Femur (tissue), 1 donor: Measurements from ENCODE around the gene DNAJC16.
A peak's percentile ranks its signal among the peaks of the same experiment; 100 is the strongest.
"Not testable (repeated sequence)": the region's sequence is repeated elsewhere in the genome, so short reads cannot be mapped to it uniquely, and the experiment has no call there.

Experiments
- DNase-seq: peaks from one replicate; pipeline ENCODE4 v3.0.0-alpha.2; 2017

The DNAJC16 gene

DNA sequence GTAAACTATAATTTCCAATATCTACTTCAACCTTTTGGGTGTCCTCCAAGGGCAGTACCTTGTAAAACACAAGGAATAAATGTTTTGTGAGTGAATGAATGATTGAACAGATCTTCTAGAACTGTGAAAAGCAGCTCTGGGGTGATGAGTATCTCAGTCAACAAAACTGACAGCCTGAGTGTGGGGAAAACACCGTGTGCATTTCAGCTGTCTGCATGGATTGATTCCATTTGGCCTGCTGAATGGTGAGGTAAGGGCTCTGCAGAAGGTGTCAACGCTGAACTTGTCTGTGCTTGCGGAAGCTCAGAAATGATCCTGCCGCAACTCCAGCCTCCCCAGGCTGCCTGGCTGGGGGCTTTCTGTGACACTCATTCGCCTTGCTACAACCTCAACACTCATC, 65.6 kb downstream of the DNAJC16 start:
- no peak for DNase-seq

DNA sequence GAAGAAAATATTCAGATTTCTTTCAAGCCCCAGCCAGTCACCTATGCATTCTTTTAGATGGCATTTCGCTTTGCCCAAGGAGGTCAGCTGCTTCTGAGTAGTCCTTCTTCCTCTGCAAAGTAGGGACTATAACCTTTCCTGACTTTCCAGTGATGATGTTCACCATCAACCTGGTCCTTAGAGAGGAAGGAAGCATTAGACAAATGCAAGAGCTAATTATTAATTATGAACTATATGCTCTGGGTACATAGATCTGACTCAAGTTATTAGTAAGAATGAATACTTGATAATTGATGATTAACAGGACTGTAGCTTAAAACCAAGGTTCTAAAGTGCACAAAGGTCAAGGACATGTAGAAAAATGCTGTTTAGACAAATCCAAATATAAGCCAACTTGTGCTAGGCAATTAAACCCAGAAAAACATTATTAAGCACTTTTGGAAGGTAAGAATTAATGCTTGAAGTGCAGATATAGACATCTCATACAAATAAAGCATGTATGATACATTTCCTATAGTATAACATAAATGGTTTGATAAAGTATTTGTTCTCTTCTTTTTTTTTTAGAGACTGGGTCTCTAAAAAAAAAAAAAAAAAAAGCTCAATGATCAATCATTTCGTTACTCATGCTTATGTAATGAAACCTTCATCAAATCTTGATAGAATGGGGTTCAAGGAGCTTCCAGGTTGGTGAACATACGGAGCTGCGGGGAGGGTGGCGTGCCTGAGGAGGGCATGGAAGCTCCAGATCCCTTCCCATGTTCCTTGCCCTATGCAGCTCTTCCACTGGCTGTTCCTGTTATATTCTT, 69.4 kb downstream of the DNAJC16 start:
- DNase-seq, result no peak

DNA sequence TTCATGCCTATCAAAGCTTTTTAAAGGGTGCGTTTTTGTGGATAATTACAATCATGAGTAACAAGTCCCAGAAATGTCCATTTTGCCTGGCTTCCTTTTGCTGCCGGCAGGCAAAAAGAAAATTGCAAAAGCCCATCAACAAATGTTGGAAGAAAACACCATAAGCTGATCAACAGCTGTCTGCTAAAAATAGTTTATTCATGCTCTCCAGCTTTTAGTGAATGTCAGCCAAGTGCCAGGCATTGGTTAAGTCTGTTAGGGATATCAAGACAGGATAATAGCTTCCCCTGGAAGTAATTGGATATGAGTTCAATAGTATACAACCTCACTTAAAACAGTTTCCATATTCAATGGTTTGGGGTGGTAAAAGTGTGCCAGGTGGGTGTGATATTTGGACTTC, 71.8 kb downstream of the DNAJC16 start:
- DNase-seq, result no peak

DNA sequence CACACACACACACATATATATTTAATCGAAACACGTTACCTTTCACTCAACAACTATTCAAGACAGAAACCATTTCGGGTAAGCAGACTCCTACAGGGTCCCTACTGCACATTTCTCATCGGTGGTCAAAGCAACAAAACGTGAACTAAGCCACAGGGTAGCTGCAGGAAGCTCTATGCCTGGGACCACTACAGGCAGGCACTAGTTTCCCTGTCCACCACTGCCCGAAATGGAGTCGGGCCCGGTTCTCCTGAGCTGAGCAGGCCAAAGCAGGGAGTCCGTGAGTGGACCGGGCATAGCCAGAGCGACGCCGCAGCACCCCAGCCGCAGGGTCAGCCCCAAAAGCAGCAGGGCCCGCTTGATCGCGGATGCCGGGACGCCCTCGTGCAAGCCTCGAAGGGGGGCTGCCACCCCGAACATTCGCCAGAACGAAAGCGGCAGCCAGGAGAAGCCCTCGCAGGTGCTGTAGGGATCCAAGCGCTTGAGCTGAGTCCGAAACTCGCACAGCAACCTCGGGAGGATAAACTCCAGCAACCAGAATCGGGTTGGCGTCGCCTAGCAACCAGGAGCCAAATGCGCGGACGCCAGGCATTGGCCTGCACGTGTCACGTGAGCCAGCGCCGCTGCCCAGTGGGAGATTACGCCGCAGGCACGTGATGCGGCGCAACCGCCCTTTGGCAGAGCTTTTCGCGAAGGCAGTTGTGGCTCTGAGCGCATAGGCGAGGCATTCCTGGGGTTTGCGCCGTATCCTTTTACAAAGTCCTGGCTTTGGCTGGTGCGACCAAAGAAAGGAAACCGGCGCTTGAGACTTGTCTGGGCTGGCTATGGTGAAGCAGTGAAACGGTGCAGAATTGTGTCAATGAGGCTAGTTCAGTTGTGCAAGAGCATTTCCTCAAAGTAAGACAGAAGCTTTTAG, 76.7 kb downstream of the DNAJC16 start:
- DNase-seq, result peak; percentile 98

DNA sequence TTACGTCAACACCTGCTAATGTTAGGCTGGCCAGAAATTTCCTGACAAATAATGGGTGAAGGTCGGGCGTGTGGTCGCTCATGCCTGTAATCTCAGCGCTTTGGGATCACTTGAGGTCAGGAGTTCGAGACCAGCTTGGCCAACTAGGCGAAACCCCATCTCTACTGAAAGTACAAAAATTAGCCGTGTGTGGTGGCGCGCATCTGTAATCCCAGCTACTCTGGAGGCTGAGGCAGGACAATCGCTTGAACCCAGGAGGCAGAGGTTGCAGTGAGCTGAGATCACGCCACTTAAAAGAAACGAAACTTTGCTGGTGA, 77.3 kb downstream of the DNAJC16 start:
- not testable (repeated sequence) for DNase-seq

DNA sequence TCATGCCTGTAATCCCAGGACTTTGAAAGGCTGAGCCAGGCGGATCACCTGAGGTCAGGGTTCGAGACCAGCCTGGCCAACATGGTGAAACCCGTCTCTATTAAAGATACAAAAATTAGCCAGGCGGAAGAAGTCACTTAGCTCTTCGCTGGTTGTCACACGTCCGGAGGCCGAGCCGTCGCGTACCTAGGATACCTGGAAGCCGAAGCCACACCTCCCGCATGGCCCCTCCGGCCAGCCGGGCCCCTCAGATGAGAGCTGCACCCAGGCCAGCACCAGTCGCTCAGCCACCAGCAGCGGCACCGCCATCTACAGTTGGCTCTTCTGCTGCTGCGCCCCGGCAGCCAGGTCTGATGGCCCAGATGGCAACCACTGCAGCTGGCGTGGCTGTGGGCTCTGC, 77.8 kb downstream of the DNAJC16 start:
- not testable (repeated sequence) for DNase-seq

DNA sequence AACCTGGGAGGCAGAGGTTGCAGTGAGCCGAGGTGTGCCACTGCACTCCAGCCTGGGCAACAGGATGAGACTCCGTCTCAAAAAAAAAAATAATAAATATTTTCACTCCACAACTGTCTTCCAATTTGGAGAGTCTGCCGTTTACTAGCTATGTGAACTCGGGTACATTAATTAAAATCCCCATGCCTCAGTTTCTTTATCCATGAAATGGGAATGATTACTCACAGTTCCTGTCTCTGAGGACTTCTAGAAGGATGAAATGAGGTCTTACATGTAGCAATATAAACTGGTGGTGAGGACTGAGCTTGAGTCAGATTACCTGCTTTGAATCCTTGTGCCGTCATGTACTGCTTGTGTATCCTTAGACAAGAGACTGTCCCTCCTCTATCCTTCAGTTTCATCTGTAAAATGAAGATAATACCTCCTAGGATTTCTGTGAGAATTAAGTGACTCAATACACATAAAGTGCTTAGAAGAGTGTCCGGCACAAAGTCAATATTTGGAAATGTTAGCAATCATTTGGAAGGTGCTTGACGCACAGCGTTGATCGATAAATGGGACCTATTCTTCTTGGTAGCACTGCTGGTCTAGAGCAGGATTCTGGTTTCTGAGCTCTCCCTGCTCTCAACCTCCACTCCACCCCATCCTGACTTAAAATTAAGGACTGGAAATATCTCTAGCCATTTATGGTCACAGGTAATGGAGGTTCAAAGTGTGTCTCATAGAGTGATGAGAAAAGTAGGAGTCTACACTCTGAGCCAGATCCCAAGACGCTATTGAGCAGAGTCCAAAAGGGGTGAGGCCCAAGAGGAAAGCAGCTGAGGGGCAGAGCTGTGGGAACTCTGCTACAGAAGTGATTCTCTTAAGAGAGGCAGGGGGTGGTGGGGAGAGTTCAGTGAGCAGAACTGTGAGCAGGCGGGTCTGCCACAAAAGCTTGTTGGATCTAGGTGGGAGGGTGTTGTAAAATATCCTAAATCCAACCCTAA, 79.0 kb downstream of the DNAJC16 start:
- no peak for DNase-seq

DNA sequence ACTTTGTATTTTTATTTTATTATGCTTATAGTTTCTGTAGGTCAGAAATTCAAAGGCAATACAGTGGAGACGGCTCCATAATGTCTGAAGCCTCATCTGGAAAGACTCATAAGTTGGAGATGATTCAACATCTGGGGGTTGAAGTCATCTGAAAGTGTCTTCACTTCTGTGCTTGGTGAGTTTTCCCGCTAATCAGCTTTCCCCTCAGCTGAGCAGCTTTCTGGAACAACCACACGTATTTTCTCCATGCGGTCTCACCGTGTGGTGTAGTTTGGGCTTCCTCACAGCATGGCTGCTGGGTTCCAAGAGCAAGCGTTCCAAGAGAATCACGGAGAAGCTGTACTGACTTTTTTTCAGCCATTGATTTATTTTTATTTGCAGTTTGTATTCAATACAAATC, 83.0 kb downstream of the DNAJC16 start:
- DNase-seq, result no peak

DNA sequence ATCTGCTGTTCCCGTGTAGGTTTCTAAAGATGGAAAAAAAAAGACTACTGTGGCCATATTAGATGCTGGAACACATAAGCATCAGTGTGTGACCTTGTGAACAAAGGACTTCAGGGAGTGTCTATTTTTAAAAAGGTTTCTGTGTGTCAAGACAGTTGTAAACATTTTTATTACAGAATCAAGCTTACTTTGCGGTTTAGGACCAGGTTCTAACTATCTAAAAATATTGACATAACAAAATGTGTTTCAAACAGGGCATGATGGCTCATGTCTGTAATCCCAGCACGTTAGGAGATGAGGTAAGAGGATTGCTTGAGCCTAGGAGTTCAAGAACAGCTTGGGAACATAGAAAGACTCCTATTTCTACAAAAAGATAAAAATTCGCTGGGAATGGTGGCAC, 83.5 kb downstream of the DNAJC16 start:
- DNase-seq, result no peak

DNA sequence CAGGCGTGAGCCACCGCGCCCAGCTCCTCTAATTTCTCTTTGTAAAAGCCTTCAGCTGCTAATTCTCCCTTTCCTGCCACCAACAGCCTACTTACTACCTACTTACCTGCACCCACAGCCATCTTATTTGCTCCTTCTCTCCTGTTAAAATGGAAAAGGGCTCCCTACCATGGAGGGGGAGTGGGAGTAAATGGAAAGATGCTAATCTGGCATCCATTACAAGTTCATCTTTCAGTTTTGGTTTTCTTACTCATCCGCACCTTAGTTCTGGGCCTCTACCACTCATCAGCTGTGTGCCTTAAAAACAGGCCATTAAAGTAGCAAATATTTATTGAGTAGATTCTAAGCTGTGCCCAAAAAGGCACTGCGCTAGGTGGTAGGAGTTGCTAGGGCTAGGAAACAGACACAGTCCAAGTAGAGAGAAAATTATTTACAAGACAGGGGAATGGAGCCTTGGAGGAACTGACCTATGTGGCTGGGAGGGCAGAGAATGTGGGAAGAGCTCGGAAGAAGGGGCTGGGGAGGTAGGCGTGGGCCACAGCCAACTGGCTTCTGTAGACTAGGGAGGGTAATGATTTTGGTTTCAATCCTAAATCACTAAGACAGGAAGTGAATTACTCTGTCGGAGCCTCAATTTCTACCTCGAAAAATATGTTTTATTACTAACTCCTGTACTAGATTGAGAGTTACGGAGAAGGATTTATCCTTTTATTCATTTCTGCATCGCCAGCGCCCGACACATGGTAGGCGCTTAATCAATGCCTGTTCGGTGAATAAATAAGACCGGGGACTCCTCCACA, 89.9 kb downstream of the DNAJC16 start:
- DNase-seq, result peak; percentile 48

DNA sequence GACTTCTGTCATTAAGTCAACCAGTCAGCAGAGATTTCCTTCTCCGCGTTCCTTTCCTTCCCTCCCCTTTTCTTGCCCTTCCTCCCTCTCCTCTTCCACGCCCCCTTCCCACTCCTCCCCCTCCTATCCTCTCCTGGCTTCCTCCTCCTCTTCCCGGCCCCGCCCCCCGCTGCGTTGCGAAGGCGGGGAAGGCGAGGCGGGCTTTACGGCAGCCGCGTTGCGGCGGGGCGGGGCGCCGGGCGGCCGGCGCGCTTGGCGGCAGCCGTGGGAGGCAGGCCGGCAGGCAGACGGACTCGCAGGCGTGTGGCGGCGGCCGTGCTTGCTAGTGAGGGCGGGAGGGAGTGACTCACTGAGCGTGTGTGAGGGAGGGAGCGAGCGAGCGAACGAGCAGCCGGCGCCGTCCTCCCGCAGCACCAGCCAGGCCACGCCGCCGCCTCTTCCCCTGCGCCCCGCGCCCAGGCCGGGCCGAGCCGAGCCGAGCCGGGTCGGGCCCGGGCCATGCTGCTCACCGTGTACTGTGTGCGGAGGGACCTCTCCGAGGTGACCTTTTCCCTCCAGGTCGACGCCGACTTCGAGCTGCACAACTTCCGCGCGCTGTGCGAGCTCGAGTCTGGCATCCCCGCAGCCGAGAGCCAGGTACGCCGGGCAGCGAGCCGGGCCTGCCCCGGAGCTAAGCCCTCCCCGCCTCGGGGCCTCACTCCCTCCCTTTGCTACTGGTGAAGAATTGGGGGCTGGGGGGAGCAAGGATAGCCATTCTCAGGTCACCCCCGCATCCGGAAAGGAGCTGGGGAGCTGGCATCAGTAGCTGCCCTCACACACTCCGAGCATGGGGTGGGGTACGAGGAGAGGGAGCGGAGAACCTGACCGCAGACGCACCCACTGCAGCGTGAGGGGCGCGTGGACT, 90.8 kb downstream of the DNAJC16 start, which contains the start of gene DDI2:
DDI2 (plus strand) TSS at position 286 of the 904 bp plus-strand sequence; CDS start at position 499, 213 bp downstream.
- peak; percentile 98 for DNase-seq

DNA sequence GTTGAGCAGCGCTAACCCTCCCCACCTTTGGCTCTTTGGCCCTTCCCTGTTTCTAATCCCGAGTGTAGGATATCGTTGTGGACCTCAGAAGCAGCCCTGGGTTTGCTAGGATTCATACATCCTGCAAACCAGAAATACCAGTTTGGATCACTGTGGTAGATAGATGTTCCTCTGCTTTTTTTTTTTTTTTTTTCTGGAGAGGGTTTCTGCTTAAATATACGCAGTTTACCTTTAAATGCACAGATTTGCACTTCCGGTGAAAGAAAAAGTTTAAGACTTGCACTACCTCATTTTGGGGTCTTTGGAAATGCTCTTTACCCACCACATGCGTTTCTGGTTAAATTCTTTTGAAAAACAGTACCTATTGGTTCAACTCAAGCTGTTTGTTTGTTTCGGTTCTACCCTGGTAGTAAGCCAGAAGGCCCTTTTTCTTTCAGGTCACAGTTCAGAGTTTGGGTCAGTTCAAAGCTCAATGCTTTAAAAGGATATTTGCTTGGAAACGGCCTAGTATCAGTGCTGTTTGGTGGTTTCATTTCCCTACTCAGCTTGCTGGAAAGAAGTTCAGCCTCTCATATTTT, 91.5 kb downstream of the DNAJC16 start:
- no peak for DNase-seq

DNA sequence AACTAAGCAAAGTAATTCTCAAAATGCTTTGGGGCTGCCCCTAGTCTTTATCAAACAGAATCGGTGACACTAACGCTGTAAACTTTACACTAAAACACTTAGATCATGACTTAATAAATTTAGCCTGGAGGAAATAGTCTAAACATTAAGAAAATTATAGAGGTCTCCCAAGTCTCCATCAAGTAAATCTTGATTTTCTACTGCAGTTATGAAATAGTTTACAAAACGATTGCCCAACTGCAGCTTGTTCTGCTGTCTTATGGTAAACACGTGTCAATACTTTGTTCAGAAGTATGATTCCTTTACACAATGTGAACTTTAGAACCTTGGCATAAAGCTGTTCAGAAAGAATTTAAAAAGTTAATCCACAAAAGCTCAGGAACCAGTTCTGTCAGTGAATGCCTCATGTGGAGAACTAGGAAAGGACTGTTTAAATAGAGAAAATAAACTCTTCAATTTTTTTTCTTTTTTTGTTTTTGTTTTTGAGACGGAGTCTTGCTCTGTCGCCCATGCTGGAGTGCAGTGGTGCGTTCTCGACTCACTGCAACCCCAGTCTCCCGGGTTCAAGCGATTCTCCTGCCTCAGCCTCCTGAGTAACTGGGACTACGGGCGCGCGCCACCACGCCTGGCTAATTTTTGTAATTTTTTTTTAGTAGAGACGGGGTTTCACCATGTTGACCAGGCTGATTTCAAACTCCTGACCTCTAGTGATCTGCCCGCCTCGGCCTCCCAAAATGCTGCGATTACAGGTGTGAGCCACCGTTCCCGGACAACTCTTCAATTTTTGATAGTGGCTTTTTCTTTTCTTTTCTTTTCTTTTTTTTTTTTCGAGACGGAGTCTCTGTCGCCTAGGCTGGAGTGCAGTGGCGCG, 92.2 kb downstream of the DNAJC16 start:
- DNase-seq, result no peak

DNA sequence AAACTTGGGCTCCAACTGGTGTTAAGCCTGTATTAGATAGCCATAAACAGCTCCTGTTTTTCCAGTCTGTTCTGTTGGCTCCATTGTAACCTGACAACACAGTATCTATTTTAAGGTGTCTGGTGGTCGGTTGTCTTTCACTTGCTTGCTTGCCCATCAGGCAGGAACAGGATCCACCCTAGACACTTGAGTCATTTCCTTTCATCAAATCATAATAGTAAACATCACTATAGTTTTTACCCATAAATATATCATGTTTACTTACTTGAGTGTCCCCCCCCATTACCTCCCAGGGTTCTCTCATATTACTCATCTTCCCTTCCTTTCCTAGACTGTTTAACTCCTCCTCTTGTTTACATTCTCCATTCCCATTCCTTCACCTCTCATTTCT, 93.5 kb downstream of the DNAJC16 start:
- DNase-seq, result no peak

DNA sequence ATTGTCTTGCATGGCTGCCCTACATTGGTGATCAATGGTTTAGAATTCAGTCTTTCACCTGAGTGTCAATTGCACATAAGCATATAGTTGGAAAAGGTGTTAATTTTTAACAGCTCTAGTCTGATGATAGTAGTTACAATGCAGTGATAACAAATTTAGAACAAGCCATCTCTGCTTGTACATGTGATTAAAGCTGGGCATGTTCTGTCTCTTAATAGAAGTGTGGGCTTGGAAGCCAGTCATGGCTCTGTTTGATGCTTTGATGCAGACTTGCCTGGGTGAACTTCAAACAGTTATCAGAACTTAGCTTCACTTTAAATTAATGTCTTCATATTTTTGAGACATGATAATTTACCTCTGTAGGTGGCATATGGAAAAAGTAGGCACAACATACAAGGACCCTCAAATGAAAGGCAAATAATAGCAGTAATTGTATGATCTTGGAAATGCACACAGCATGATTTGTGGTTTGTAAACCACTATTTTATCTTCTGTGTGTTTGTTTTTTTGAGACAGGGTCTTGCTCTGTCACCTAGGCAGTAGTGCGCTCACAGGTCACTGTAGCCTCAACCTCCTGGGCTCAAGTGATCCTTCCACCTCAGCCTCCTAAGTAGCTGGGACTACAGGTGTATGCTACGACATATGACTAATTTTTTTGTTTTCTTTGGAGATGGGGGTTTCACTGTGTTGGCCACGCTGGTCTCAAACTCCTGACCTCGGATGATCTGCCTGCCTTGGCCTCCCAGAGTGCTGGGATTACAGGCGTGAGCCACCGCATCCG, 94.4 kb downstream of the DNAJC16 start:
- no peak for DNase-seq

DNA sequence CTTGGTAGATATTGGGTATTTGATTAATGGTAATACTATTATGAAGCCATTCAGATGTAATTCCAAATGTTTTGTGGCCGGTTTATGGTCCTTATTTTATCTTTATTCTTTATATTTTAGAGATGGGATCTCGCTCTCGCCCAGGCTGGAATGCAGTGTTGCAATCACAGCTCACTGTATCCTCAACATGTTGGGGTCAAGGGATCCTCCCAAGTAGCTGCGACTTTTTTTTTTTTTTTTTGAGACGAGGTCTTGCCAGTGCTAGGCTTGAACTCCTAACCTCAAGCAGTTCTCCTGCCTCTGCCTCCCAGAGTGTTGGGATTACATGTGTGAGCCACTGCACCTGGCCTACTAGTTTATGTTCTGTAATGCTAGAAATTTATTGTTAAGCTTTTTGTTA, 95.3 kb downstream of the DNAJC16 start:
- DNase-seq, result no peak

DNA sequence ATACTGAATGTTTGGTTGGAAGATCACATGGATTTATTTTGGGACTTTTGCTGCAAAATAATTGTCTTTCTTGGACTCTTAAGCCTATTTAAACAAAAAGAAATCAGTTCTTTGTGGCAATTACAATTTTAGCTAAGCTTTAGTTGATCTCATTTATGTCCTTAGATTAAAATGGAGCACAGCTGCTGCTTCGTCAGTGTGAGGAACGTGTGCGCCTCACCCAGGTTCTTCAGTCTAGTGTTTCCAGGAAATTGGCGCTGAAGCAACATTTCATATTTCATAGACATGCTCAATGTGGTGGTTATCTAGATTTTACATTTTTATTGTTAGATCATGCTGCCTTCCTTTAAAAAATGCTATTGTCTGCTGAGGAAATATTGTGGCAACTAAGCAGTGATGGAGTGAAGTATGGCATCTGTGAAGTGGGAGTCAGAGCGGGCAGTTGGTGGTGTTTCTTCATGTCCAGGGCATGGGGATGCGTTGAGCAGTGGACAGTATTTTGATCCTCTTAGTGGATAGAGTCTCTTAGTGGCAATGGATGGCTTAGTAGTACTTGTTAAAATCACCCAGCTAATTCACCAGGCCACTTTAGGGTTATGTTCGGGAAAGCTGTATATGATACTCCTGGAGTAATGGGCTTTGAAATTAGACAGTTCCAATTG, 96.2 kb downstream of the DNAJC16 start:
- DNase-seq, result no peak

DNA sequence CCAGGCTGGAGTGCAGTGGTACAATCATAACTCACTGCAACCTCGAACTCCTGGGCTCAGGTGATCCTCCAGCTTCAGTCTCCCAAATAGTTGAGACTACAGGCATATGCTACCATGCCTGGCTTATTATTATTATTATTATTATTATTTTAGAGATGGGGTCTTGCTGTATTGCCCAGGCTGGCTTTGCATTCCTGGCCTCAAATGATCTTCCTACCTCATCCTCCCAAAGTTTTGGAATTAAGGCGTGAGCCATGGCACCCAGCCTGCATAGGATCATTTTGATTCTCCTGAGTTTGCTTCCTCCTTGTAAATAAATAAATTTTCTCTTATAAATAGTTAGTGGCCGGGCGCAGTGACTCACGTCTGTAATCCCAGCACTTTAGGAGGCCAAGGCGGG, 96.8 kb downstream of the DNAJC16 start:
- DNase-seq, result no peak
